Lower leg skin (tissue), 4 donors: ENCODE results near the gene SMO. TPM values are rescaled to one million over a fixed set of nuclear protein-coding genes. Genes with fewer than 3 reads are reported as not detected.

ENCODE experiments used
- DNase-seq, 2 donors: peaks; one replicate each; pipeline ENCODE4 v3.0.0-alpha.2; 2019; ENCODE audit warnings: low spot score in 2 of 2
- H3K4me3 ChIP-seq: fragments of 200-600 bp; sonication (generic); 2 replicates; pipeline ENCODE4 v1.5.1; 2017; ENCODE audit warnings: mild to moderate bottlenecking, low read depth; ENCODE audit not compliant: poor library complexity, severe bottlenecking
- CTCF ChIP-seq, 3 donors: fragments of 450-650 bp; IDR thresholded peaks; one replicate each; pipeline ENCODE4 v1.5.1; 2016; ENCODE audit warnings: antibody characterized with exemption in 3 of 3, mild to moderate bottlenecking in 3 of 3, moderate library complexity in 2 of 3
- POLR2A ChIP-seq, 2 donors: fragments of 450-650 bp; IDR thresholded peaks; one replicate each; pipeline ENCODE4 v1.6.1; 2016 to 2017; ENCODE audit warnings: antibody characterized with exemption in 2 of 2, mild to moderate bottlenecking in 1 of 2, moderate library complexity in 1 of 2
- WGBS, 2 donors: methylation state at CpG; one replicate each; pipeline ENCODE4 v1.1.5; 2018; 5-methylcytosine and 5-hydroxymethylcytosine counted together
- intact Hi-C: fragments of 100-400 bp; cut with DNase I; formaldehyde crosslinking; loops from one replicate; pipeline ENCODE4 v1.15.0; 2023; ENCODE audit warnings: low total_unique reads
- total RNA-seq, 4 donors: library from RNA; depleted of rRNA; stranded (reverse); fragments of >200 nt; gene quantifications; one replicate each; pipeline ENCODE4 v1.1.0, GENCODE V29; 2016

Gene SMO
- total RNA-seq, 4 donors from 2014 or later: 9.7 to 19.4 (median 14.7) TPM

DNA sequence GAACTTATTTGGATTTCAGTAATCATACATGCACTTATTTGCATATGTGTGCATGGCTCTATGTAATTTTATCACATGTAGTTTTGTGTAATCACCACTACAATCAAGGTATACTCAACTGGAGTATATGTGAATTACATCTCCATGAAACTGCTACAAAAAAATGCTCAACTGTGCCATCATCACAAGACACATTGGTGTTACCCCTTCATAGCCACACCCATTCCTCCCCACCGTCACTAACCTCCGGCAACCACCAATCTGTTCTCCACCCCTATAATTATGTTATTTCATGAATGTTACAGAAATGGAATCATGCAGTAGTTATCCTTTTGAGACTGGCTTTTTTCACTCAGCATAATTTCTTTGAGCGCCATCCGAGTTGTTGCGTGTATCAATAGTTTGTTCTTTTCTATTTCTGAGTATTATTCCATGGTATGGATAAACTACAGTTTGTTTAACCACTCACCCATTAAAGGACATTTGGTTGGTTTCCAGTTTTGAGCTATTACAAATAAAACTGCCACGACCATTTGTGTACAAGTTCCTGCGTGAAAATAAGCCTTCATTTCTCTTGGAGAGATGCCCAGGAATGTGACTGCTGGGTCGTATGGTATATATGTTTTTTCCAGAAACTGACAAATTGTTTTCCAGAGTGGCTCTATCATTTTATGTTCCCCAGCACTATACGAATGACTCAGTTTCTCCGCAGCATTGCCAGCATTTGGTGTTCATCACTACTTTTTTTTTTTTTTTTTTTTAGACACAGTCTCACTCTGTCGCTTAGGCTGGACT is 11.3 kb upstream of the SMO start:
- H3K4me3 ChIP-seq: no peak overlapping the region
- intact Hi-C loops: no loop called here
- no peak for DNase-seq
- 40 to 44% methylated on average over 11 of the region's 11 CpGs for WGBS, 2 donors
- TF ChIP-seq CTCF (IDR thresholded peaks at IDR 0.05) (no peak), POLR2A (IDR thresholded peaks at IDR 0.05) (no peak)

GRCh38 chr7:129184981-129185670 is 3.3 kb upstream of the SMO start:
- H3K4me3 ChIP-seq: no peak overlapping the region
- DNase-seq: peak in 1 of 2 donors; percentile 61
- 34 to 53% methylated on average over 6 of the region's 6 CpGs for WGBS, 2 donors
- intact Hi-C loops: no loop called here
- no peak for TF ChIP-seq POLR2A (IDR thresholded peaks at IDR 0.05)
- TF ChIP-seq CTCF (IDR thresholded peaks at IDR 0.05): no peak

- intact Hi-C loops: no loop called here
- 93 to 94% methylated on average over 6 of the region's 6 CpGs for WGBS, 2 donors
These were observed 1.6 kb upstream of the SMO start for GRCh38 chr7:129186749-129187260.

DNA sequence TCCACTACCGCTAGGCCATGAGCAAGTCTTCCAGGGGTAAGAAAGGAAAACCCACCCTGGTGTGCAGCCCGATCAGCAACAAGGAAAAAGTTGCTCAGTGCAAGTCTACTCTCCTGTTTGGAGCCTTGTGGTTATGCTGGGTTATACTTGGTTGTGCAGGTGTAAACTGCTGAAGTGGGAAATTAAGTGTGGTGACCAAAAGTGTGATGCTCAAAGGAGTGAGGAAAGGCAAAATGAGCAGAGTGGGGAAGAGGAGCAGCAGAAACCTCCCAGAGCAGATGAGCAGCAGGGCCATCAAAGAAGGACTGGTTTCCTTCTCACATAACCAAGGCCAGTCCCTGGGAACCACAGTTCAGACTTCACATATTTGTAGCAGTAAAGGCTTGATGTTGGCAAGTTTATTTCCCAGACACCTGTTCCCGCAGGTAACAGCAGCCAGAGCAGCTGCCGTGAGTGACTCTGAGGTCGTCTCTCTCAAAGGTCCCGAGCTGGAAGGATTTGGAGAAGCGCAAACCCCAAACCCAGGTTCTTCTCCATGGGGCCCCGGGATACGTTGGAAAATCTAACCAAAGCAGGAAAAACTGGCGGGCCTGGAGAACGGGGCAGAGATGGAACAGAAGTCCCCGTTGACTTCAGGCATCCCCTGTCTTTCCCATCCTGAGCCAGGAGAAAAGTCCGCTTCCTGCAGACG is 607 bp upstream of the SMO start:
- 25 to 28% methylated on average over 14 of the region's 14 CpGs for WGBS, 2 donors
- H3K4me3 ChIP-seq: peak overlapping the region; percentile 59
- no peak for TF ChIP-seq POLR2A (IDR thresholded peaks at IDR 0.05)
- TF ChIP-seq CTCF (IDR thresholded peaks at IDR 0.05): no peak
- DNase-seq: no peak
- intact Hi-C loops: no loop called here

More at GRCh38 chr7:129186749-129187260, 1.6 kb upstream of the SMO start:
- peak in 1 of 2 donors; percentile 21 for DNase-seq
- TF ChIP-seq POLR2A (IDR thresholded peaks at IDR 0.05) (no peak), CTCF (IDR thresholded peaks at IDR 0.05) (no peak)
- H3K4me3 ChIP-seq: no peak overlapping the region

- DNase-seq: peak in 1 of 2 donors; percentile 80
- no peak for TF ChIP-seq POLR2A (IDR thresholded peaks at IDR 0.05)
- TF ChIP-seq CTCF (IDR thresholded peaks at IDR 0.05): no peak
- peak overlapping the region; percentile 59 for H3K4me3 ChIP-seq
- intact Hi-C loops: no loop called here
- WGBS, 2 donors: 1 to 3% methylated on average over 20 to 57 of the region's 83 CpGs
These were observed 643 bp downstream of the SMO start for GRCh38 chr7:129188892-129189660.
